ENCODE results near the gene MALL. TPM values are rescaled to one million over a fixed set of nuclear protein-coding genes. Genes with fewer than 3 reads are reported as not detected.
A peak's percentile ranks its signal among the peaks of the same experiment; 100 is the strongest.

Gene MALL
- total and polyA plus RNA-seq, 2 experiments from 2014 or later, result 5.9 to 9.3 TPM

DNA sequence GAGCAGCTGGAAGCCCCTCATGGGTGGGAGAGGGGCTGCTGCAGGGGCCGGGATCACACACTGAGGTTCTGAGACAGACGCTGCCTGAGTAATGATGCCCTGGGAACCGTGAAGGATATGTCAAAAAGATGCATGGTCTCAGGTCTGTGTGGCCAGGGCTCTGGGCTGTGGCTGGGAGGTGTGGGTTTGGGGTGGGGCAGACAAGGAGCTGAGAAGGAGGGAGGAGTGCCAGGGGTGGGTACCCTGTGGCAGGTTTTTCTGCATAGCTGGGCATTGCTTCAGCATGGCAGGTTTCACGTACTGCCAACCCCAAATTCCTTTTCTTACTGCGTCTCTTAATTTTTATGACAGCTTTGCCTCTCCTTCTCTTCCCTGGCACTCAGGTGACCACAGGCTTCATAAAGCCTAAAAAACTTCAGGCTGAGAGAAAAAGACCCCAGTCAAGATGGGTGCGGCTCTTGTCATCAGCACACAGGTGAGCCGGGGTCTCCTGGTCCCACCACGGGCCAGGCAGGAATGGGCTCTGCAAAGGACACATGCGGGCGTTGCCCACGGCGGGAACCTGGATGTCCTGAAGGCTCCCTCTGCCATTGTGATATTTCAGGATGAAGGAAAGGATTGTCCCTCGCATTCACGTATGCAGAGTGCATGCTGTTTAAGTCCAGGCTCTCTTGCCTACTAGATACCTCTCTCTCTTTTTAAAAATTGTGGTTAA, 18.0 kb downstream of the MALL start:
- Histone ChIP-seq H3K4me2 (no peak overlapping the region), H3K9me2 (ENCODE audit: insufficient read depth) (no peaks in the 10 kb centered on the region), H3K4me1 (ENCODE audit: insufficient read depth) (no peaks in the 10 kb centered on the region), H3K27me3 (ENCODE audit: insufficient read depth) (no peaks in the 10 kb centered on the region), H3K27ac (ENCODE audit: low read depth) (no peak overlapping the region), H2AFZ (no peak overlapping the region), H3K79me2 (replicated peaks; ENCODE audit: insufficient read depth) (no peaks in the 10 kb centered on the region), H3K36me3 (ENCODE audit: insufficient read depth) (no peaks in the 10 kb centered on the region), H3K4me3 (no peak overlapping the region), H3F3A (replicated peaks; ENCODE audit: low read depth) (no peaks in the 10 kb centered on the region), H4K20me1 (replicated peaks; ENCODE audit: insufficient read depth) (no peaks in the 10 kb centered on the region)
- TF ChIP-seq POLR2AphosphoS5 (IDR thresholded peaks at IDR 0.05; ENCODE audit: low read depth) (no peak), ZNF114 (CRISPR knock-in tag; IDR thresholded peaks at IDR 0.05) (no peak), ZNF331 (CRISPR knock-in tag; IDR thresholded peaks at IDR 0.05; ENCODE audit: low read depth) (no peak)
- TF ChIP-seq, protein P1, sequence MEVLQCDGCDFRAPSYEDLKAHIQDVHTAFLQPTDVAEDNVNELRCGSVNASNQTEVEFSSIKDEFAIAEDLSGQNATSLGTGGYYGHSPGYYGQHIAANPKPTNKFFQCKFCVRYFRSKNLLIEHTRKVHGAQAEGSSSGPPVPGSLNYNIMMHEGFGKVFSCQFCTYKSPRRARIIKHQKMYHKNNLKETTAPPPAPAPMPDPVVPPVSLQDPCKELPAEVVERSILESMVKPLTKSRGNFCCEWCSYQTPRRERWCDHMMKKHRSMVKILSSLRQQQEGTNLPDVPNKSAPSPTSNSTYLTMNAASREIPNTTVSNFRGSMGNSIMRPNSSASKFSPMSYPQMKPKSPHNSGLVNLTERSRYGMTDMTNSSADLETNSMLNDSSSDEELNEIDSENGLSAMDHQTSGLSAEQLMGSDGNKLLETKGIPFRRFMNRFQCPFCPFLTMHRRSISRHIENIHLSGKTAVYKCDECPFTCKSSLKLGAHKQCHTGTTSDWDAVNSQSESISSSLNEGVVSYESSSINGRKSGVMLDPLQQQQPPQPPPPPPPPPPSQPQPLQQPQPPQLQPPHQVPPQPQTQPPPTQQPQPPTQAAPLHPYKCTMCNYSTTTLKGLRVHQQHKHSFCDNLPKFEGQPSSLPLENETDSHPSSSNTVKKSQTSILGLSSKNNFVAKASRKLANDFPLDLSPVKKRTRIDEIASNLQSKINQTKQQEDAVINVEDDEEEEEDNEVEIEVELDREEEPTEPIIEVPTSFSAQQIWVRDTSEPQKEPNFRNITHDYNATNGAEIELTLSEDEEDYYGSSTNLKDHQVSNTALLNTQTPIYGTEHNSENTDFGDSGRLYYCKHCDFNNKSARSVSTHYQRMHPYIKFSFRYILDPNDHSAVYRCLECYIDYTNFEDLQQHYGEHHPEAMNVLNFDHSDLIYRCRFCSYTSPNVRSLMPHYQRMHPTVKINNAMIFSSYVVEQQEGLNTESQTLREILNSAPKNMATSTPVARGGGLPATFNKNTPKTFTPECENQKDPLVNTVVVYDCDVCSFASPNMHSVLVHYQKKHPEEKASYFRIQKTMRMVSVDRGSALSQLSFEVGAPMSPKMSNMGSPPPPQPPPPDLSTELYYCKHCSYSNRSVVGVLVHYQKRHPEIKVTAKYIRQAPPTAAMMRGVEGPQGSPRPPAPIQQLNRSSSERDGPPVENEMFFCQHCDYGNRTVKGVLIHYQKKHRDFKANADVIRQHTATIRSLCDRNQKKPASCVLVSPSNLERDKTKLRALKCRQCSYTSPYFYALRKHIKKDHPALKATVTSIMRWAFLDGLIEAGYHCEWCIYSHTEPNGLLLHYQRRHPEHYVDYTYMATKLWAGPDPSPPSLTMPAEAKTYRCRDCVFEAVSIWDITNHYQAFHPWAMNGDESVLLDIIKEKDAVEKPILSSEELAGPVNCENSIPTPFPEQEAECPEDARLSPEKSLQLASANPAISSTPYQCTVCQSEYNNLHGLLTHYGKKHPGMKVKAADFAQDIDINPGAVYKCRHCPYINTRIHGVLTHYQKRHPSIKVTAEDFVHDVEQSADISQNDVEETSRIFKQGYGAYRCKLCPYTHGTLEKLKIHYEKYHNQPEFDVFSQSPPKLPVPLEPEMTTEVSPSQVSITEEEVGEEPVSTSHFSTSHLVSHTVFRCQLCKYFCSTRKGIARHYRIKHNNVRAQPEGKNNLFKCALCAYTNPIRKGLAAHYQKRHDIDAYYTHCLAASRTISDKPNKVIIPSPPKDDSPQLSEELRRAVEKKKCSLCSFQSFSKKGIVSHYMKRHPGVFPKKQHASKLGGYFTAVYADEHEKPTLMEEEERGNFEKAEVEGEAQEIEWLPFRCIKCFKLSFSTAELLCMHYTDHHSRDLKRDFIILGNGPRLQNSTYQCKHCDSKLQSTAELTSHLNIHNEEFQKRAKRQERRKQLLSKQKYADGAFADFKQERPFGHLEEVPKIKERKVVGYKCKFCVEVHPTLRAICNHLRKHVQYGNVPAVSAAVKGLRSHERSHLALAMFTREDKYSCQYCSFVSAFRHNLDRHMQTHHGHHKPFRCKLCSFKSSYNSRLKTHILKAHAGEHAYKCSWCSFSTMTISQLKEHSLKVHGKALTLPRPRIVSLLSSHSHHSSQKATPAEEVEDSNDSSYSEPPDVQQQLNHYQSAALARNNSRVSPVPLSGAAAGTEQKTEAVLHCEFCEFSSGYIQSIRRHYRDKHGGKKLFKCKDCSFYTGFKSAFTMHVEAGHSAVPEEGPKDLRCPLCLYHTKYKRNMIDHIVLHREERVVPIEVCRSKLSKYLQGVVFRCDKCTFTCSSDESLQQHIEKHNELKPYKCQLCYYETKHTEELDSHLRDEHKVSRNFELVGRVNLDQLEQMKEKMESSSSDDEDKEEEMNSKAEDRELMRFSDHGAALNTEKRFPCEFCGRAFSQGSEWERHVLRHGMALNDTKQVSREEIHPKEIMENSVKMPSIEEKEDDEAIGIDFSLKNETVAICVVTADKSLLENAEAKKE (CRISPR knock-in tag; IDR thresholded peaks at IDR 0.05), result no peak
- ATAC-seq (no peak), DNase-seq (ENCODE audit: low spot score) (peak; percentile 6)
- no peaks in the 10 kb centered on the region; the same call in 2 of the 3 replicates for H3K9me3 Mint-ChIP-seq
- H3K4me3 Mint-ChIP-seq, result no peak overlapping the region
- no peaks in the 10 kb centered on the region for H3K36me3 Mint-ChIP-seq (ENCODE audit: low read depth)
- no peak overlapping the region for H3K27ac Mint-ChIP-seq
- H3K4me1 Mint-ChIP-seq, result peaks cover 9% of the 10 kb centered on the region; the same call in 2 of the 3 replicates
- H3K27me3 Mint-ChIP-seq (ENCODE audit: insufficient read depth, low read depth, poor library complexity), result peaks cover 4% of the 10 kb centered on the region

GRCh38 chr2:110095994-110096633, 19.5 kb downstream of the MALL start:
- Histone ChIP-seq H3K79me2 (replicated peaks; ENCODE audit: insufficient read depth) (no peaks in the 10 kb centered on the region), H3K4me2 (no peak overlapping the region), H2AFZ (no peak overlapping the region), H3K9me2 (ENCODE audit: insufficient read depth) (no peaks in the 10 kb centered on the region), H3K4me1 (ENCODE audit: insufficient read depth) (no peaks in the 10 kb centered on the region), H3K36me3 (ENCODE audit: insufficient read depth) (no peaks in the 10 kb centered on the region), H3K27me3 (ENCODE audit: insufficient read depth) (no peaks in the 10 kb centered on the region), H3K27ac (ENCODE audit: low read depth) (no peak overlapping the region), H3F3A (replicated peaks; ENCODE audit: low read depth) (no peaks in the 10 kb centered on the region), H4K20me1 (replicated peaks; ENCODE audit: insufficient read depth) (no peaks in the 10 kb centered on the region), H3K4me3 (no peak overlapping the region)
- no peaks in the 10 kb centered on the region for H3K9me3 Mint-ChIP-seq
- H3K4me3 Mint-ChIP-seq, result no peak overlapping the region
- DNase-seq (ENCODE audit: low spot score) (no peak), ATAC-seq (no peak)
- no peak overlapping the region for H3K27ac Mint-ChIP-seq
- no peaks in the 10 kb centered on the region for H3K27me3 Mint-ChIP-seq (ENCODE audit: insufficient read depth, low read depth, poor library complexity)
- no peaks in the 10 kb centered on the region for H3K36me3 Mint-ChIP-seq (ENCODE audit: low read depth)
- H3K4me1 Mint-ChIP-seq, result 0 out of 3 replicates have a peak, but pooled peaks cover 1% of the 10 kb centered on the region
- TF ChIP-seq NANOG (IDR thresholded peaks at IDR 0.05; ENCODE audit: borderline replicate concordance) (no peak), STAT1 (IDR thresholded peaks at IDR 0.05; ENCODE audit: unreplicated experiment) (no peak)
- TF ChIP-seq, protein P2, sequence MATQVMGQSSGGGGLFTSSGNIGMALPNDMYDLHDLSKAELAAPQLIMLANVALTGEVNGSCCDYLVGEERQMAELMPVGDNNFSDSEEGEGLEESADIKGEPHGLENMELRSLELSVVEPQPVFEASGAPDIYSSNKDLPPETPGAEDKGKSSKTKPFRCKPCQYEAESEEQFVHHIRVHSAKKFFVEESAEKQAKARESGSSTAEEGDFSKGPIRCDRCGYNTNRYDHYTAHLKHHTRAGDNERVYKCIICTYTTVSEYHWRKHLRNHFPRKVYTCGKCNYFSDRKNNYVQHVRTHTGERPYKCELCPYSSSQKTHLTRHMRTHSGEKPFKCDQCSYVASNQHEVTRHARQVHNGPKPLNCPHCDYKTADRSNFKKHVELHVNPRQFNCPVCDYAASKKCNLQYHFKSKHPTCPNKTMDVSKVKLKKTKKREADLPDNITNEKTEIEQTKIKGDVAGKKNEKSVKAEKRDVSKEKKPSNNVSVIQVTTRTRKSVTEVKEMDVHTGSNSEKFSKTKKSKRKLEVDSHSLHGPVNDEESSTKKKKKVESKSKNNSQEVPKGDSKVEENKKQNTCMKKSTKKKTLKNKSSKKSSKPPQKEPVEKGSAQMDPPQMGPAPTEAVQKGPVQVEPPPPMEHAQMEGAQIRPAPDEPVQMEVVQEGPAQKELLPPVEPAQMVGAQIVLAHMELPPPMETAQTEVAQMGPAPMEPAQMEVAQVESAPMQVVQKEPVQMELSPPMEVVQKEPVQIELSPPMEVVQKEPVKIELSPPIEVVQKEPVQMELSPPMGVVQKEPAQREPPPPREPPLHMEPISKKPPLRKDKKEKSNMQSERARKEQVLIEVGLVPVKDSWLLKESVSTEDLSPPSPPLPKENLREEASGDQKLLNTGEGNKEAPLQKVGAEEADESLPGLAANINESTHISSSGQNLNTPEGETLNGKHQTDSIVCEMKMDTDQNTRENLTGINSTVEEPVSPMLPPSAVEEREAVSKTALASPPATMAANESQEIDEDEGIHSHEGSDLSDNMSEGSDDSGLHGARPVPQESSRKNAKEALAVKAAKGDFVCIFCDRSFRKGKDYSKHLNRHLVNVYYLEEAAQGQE (IDR thresholded peaks at IDR 0.05; ENCODE audit: unreplicated experiment), result no peak

Data from GM23338 (cell line).